GM21825 (cell line): ENCODE data around the gene BMERB1.
"Not testable (repeated sequence)": the region's sequence is repeated elsewhere in the genome, so short reads cannot be mapped to it uniquely, and the experiment has no call there.

Source experiments
- ATAC-seq: cut with Tn5 transposase; IDR thresholded peaks from one replicate; pipeline ENCODE4 v1.9.1; 2021; ENCODE audit warnings: mild to moderate bottlenecking, moderate library complexity; ENCODE audit not compliant: unreplicated experiment

BMERB1 gene

DNA sequence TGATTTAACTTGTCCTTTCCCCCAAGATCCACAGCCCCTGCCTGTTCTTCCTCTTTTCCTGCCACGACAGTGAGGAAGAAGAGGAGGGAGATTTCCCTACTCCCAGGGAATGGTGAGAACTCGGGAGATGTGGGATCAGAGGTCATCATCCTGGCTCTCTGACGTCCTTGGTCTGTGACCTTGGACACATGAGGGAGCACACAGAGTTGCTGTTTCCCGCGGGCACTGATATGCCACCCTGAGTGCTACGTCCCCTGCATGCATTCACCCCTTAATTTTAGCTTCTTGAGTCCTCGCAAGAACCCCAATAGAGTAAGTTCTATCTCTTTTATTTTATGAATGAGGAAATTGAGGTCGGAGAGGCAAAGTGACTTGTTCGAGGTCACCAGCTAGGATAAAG lies 85.4 kb downstream of the BMERB1 start:
- ATAC-seq: no peak

DNA sequence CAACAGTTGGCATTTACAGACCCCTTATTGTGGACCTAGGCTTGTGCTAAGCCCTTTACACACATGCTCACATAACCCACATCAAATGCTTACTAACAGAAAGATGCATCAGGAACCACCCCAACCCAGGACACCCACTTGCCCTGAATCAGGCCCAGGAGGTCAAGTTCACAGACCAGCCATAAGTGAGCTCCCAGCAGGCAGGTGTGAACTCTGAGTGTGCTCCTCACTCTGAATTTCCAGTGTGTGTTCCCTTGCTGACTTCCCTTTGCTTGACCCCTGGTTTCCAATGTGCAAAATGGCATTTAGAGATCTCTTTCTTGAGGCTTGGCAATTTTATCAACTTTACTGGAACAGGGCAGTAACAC lies 87.0 kb downstream of the BMERB1 start:
- no peak for ATAC-seq

DNA sequence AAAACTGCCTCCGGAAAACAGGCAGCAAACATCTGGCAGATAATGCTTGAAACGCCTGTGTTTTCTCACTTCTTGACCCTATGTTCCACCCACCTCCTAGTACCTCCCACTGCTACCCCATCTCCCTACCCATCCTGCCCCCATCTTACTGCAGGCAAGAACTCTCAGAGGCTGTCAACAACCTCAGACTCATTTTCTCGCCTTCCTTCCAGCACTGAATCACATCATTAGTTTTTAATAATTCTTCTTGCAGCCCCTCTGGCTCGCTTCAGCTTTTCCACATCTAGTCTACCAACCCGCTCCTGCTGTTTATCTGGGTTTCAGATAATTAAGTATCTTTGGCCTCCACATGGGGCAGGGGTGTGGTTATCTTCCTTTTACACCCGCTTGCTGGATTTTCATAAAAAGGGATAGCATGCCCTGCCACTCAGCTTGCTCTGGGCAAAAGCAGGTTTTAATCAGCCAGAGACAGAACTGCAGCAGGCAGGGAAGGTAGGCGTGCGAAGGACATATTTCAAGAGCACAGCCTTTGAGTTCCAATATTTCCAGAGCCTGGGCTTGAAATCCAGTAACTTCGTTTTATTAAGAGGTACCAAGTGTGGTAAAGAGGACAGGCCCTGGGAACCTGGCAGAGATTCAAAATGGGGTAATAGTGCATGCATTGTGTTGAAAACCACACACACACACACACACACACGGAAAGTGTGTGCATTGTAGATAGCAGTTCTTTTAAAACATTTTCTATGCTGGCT lies 87.5 kb downstream of the BMERB1 start:
- ATAC-seq: no peak

GRCh38 chr16:15523092-15523541 lies 88.7 kb downstream of the BMERB1 start:
- no peak for ATAC-seq

GRCh38 chr16:15523939-15524338 lies 89.6 kb downstream of the BMERB1 start:
- ATAC-seq: no peak

DNA sequence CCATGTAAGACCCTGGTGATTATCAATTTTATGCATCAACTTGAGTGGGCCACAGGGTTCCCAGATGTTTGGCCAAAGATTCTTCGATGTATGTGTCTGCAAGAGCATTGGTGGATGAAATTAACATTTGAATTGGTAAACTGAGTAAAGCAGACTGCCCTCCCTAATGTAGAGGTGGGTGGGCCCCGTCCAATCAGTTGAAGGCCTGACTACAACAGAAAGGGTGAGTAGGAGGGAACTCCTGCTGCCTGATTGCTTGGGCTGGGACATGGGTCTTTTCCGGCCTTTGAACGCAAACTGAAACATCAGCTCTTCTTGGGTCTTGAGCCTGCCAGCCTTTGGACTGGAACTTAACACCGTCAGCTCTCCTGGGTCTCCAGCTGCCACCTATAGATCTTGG lies 90.6 kb downstream of the BMERB1 start:
- ATAC-seq: no peak

GRCh38 chr16:15526097-15526496 lies 91.7 kb downstream of the BMERB1 start:
- ATAC-seq: no peak

DNA sequence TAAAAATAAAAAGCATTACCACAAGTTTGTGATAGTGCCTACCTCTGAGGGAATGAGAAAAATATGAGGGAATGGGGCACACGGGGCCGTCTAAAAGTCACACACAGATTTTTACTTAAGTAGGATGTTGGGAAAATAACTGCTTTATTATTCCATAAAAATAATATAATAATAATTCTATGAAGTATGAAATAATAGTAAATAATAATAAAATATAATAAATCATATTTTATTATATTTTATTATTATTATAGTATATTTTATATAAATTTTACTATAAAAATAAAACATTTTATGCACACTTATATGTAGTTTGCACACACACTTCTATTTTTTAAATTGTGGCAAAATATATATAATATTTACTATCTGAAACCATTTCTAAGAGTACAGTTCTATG lies 92.3 kb downstream of the BMERB1 start:
- no peak for ATAC-seq

DNA sequence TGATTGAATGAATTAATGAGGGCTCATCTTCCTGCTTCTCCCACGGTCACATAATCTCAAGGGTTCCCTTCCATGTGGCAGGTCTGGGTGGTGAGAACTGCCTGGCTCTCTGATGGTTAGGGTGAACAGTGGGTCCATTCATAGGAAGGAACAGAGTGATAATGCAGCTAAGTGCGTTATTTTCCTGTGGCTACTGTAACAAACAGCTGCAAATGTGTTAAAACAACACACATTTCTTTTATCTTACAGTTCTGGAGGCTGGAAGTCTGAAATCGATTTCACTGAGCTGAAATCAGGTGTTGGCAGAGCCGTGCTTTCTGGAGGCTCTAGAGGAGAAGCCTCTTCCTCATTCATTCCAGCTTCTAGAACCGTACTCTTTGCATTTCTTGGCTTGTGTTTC lies 95.3 kb downstream of the BMERB1 start:
- ATAC-seq: no peak

DNA sequence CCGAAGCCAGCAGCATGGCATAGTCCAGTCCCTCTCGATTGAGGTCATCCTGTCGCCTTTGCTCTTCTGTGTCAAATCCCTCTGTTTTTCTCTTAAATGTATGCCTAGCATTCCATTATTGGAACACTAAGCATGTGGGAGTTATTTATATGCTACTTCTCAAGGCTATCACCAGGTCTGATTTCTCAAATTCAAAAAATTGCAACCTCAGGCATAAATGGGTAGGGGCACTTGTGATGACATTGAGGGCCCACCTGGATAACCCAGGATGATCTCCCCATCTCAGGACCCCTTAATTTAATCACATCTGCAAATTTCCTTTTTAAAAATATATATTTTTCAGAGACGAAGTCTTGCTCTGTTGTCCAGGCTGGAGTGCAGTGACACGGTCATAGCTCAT lies 95.7 kb downstream of the BMERB1 start:
- ATAC-seq: no peak

GRCh38 chr16:15532825-15533224 lies 98.4 kb downstream of the BMERB1 start:
- ATAC-seq: no peak

GRCh38 chr16:15533386-15533785 lies 99.0 kb downstream of the BMERB1 start:
- no peak for ATAC-seq

- no peak for ATAC-seq
These were observed 101.4 kb downstream of the BMERB1 start for GRCh38 chr16:15535772-15536171.

- no peak for ATAC-seq
These were observed 102.5 kb downstream of the BMERB1 start for GRCh38 chr16:15536843-15537242.

DNA sequence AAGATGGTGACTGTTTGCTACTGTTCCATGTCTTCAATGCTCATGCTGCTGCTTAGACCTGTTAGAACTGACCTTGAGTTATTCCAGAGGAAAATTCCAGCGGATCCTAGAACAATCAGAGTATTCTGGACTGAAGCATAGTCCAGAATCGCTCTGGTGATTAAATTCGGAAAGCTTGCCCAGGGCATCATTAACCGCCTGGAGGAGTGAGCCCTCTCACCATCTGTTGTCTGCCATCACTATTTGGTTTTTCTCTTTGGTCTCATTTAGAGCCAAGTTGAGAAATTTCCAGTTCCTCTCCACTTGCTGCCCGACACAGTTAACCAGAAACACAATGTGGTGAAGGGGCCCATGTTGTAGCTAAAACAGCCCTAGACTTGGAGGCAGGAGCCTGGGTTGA lies 104.1 kb downstream of the BMERB1 start:
- no peak for ATAC-seq

DNA sequence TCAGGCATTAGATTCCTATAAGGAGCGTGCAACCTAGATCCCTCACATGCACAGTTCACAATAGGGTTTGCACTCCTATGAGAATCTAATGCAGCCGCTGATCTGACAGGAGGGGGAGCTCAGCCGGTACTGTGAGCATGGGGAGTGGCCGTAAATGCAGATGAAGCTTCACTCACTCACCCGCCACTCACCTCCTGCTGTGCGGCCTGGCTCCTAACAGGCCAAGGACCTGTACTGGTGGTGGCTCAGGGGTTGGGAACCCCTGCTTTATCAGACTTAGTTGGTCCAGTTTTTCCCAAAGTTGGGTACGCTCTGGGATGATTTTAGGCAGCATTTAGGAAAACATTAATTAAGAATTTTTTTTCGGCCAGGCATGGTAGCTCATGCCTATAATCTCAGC lies 104.8 kb downstream of the BMERB1 start:
- ATAC-seq: no peak

- no peak for ATAC-seq
These were observed 107.9 kb downstream of the BMERB1 start for GRCh38 chr16:15542261-15542660.

DNA sequence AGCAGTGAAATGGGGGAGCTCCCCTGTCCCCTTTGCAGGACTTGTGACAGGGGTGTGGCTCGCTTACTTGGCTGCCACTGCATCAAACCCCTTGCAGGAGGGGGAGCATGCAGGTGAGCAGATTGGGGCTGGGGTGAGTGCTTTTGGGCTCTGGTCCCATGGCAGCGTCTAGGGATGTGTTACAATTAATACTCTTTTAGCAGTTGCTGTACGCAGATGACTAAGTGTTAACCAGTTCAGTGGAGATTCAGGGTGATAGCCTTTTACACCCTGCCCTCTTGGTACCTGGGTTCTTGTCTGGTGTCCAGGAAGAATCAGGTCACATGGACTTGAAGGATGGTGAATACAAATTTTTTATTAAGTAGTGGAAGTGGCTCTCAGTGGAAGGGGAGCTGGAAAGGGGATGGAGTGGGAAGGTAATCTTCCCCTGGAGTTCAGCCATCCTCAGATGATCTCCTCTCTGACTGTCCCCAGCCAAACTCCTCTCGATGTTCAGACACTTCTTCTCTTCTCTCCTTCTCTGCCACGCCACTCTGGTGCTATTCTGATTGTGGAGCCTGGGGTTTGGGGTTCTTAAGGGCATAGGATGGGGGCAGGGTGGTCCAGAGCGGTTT lies 108.5 kb downstream of the BMERB1 start:
- no peak for ATAC-seq

GRCh38 chr16:15544405-15544804 lies 110.0 kb downstream of the BMERB1 start:
- no peak for ATAC-seq

DNA sequence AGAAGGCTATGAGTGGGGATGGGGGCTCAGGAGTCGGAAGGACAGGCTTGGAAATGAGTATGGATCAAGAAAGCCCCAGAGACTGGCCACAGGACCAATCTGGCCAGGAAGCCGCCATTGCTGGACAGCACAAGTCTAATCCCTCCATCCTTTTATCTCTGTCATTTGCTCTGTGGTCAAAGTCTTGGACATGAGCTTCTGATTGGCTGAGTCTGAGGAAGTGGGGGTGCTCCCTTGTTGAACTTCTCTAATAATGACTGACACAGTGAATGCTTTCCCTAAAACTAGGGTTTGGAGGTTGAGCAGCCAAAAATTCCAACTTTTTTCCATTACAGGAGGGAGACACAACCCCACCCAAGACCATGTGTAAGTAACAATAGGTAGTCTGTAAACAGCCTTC lies 111.2 kb downstream of the BMERB1 start:
- no peak for ATAC-seq

- ATAC-seq: not testable (repeated sequence)
These were observed 112.8 kb downstream of the BMERB1 start for GRCh38 chr16:15547072-15547767.

DNA sequence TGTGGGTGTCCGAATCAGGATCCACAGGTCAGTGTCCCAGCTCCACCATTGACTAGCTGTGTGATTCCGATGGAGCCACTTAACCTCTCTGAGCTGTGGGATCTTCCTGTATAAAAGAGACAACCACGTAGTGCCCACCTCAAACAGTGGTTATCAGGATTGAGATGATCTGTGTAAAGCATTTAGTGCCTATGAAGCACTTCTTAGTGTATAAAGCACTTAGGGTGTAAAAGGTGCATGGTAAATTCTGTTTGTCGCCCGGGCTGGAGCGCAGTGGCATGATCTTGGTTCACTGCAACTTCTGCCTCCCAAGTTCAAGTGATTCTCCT lies 113.3 kb downstream of the BMERB1 start:
- no peak for ATAC-seq
